Ectodermal cell (in vitro differentiated cells): ENCODE results near the gene CCDC57.

Source experiments
- H3K27ac ChIP-seq: 2 replicates; pipeline ENCODE4 v1.7.0; 2013; ENCODE audit warnings: mild to moderate bottlenecking, low read depth, low read length; ENCODE audit not compliant: insufficient read depth, poor library complexity, severe bottlenecking
- H3K27me3 ChIP-seq: 2 replicates; pipeline ENCODE4 v1.7.0; 2013; ENCODE audit warnings: mild to moderate bottlenecking, low read length; ENCODE audit not compliant: insufficient read depth, control insufficient read depth, poor library complexity, severe bottlenecking
- H3K36me3 ChIP-seq: one replicate; pipeline ENCODE4 v1.7.0; 2013; ENCODE audit warnings: low read length; ENCODE audit not compliant: control insufficient read depth, insufficient read depth
- H3K4me1 ChIP-seq: one replicate; pipeline ENCODE4 v1.7.0; 2013; ENCODE audit warnings: low read length; ENCODE audit not compliant: control insufficient read depth, insufficient read depth
- H3K4me3 ChIP-seq: 2 replicates; pipeline ENCODE4 v1.7.0; 2013; ENCODE audit warnings: low read depth, low read length, control low read depth; ENCODE audit not compliant: insufficient read depth
- H3K9me3 ChIP-seq: 2 replicates; pipeline ENCODE4 v1.7.0; 2013; ENCODE audit warnings: mild to moderate bottlenecking, low read length, moderate library complexity; ENCODE audit not compliant: control insufficient read depth
- WGBS, 2 experiments: methylation state at CpG; one replicate each; pipeline ENCODE4 v1.1.7; 2013; ENCODE audit warnings: missing lambda C conversion rate in 2 of 2; 5-methylcytosine and 5-hydroxymethylcytosine counted together

Gene CCDC57

GRCh38 chr17:82078433-82078832, 134.2 kb downstream of the CCDC57 start:
- peaks cover 26% of the 10 kb centered on the region for H3K36me3 ChIP-seq
- no peak overlapping the region for H3K27ac ChIP-seq
- H3K4me1 ChIP-seq, result no peaks in the 10 kb centered on the region
- WGBS, 2 experiments, result 95 to 96% methylated on average over 18 of the region's 18 CpGs
- peaks cover 3% of the 10 kb centered on the region for H3K27me3 ChIP-seq
- no peaks in the 10 kb centered on the region for H3K9me3 ChIP-seq
- no peak overlapping the region for H3K4me3 ChIP-seq

GRCh38 chr17:82077617-82078358, 134.9 kb downstream of the CCDC57 start:
- Histone ChIP-seq H3K36me3 (peaks cover 19% of the 10 kb centered on the region), H3K4me3 (no peak overlapping the region), H3K27me3 (peaks cover 4% of the 10 kb centered on the region), H3K27ac (no peak overlapping the region), H3K9me3 (no peaks in the 10 kb centered on the region), H3K4me1 (no peaks in the 10 kb centered on the region)
- WGBS, 2 experiments, result 88 to 91% methylated on average over 28 of the region's 28 CpGs

GRCh38 chr17:82076785-82077591, 135.7 kb downstream of the CCDC57 start:
- Histone ChIP-seq H3K4me3 (no peak overlapping the region), H3K9me3 (no peaks in the 10 kb centered on the region), H3K4me1 (no peaks in the 10 kb centered on the region), H3K27ac (peak overlapping the region; percentile 44), H3K36me3 (peaks cover 19% of the 10 kb centered on the region), H3K27me3 (peaks cover 9% of the 10 kb centered on the region)
- WGBS, 2 experiments, result 86 to 88% methylated on average over 20 to 21 of the region's 21 CpGs

GRCh38 chr17:82076018-82076784, 136.4 kb downstream of the CCDC57 start:
- 91 to 92% methylated on average over 25 of the region's 25 CpGs for WGBS, 2 experiments
- H3K27ac ChIP-seq, result peak overlapping the region; percentile 44
- peaks cover 15% of the 10 kb centered on the region for H3K36me3 ChIP-seq
- peaks cover 11% of the 10 kb centered on the region for H3K27me3 ChIP-seq
- H3K4me1 ChIP-seq, result no peaks in the 10 kb centered on the region
- no peak overlapping the region for H3K4me3 ChIP-seq
- no peaks in the 10 kb centered on the region for H3K9me3 ChIP-seq

- no peaks in the 10 kb centered on the region for H3K9me3 ChIP-seq
- H3K4me1 ChIP-seq, result no peaks in the 10 kb centered on the region
- H3K27me3 ChIP-seq, result peaks cover 11% of the 10 kb centered on the region
- no peaks in the 10 kb centered on the region for H3K36me3 ChIP-seq
- H3K27ac ChIP-seq, result no peak overlapping the region
- no peak overlapping the region for H3K4me3 ChIP-seq
- WGBS, 2 experiments, result 90 to 91% methylated on average over 9 of the region's 9 CpGs
These were observed 139.2 kb downstream of the CCDC57 start for GRCh38 chr17:82073446-82073845.

- Histone ChIP-seq H3K27me3 (peaks cover 11% of the 10 kb centered on the region), H3K9me3 (no peaks in the 10 kb centered on the region), H3K4me3 (no peak overlapping the region), H3K27ac (no peak overlapping the region), H3K36me3 (no peaks in the 10 kb centered on the region), H3K4me1 (no peaks in the 10 kb centered on the region)
- WGBS, 2 experiments, result 88 to 94% methylated on average over 5 to 6 of the region's 6 CpGs
These were observed 139.8 kb downstream of the CCDC57 start for GRCh38 chr17:82072827-82073226.

GRCh38 chr17:82070611-82071010, 142.0 kb downstream of the CCDC57 start:
- peaks cover 11% of the 10 kb centered on the region for H3K27me3 ChIP-seq
- H3K27ac ChIP-seq, result no peak overlapping the region
- no peaks in the 10 kb centered on the region for H3K9me3 ChIP-seq
- H3K36me3 ChIP-seq, result no peaks in the 10 kb centered on the region
- no peaks in the 10 kb centered on the region for H3K4me1 ChIP-seq
- H3K4me3 ChIP-seq, result no peak overlapping the region

GRCh38 chr17:82065638-82066303, 146.9 kb downstream of the CCDC57 start, which contains the start of gene DUS1L:
TSS of gene DUS1L (minus strand) at chr17:82065804. CDS start at chr17:82065059, 745 bp downstream.
- no peaks in the 10 kb centered on the region for H3K27me3 ChIP-seq
- no peaks in the 10 kb centered on the region for H3K9me3 ChIP-seq
- H3K27ac ChIP-seq, result no peak within 1 kb of the TSS
- peaks cover 5% of the 10 kb centered on the region for H3K4me1 ChIP-seq
- WGBS, 2 experiments, result 13 to 15% methylated on average over 88 of the region's 88 CpGs
- H3K36me3 ChIP-seq, result peaks cover 4% of the 10 kb centered on the region
- peak within 1 kb of the TSS; percentile 89 for H3K4me3 ChIP-seq

GRCh38 chr17:82065193-82065637, 147.4 kb downstream of the CCDC57 start:
- H3K36me3 ChIP-seq, result peaks cover 6% of the 10 kb centered on the region
- no peaks in the 10 kb centered on the region for H3K27me3 ChIP-seq
- WGBS, 2 experiments, result 2% methylated on average over 47 of the region's 47 CpGs
- H3K27ac ChIP-seq, result no peak overlapping the region
- no peaks in the 10 kb centered on the region for H3K9me3 ChIP-seq
- H3K4me3 ChIP-seq, result peak overlapping the region; percentile 89
- peaks cover 5% of the 10 kb centered on the region for H3K4me1 ChIP-seq
